Activated naive CD8-positive, alpha-beta T cell (primary cell): ENCODE results near the gene PDE9A.

Source experiments
- H3K27ac Mint-ChIP-seq: one replicate; pipeline ENCODE4 v1.8.0; 2021; ENCODE audit warnings: mixed read lengths
- H3K27me3 Mint-ChIP-seq: one replicate; pipeline ENCODE4 v1.8.0; 2021; ENCODE audit warnings: mixed read lengths
- H3K36me3 Mint-ChIP-seq: one replicate; pipeline ENCODE4 v1.8.0; 2021; ENCODE audit warnings: mixed read lengths
- H3K4me1 Mint-ChIP-seq: one replicate; pipeline ENCODE4 v1.8.0; 2021; ENCODE audit warnings: low read depth, mixed read lengths
- H3K4me3 Mint-ChIP-seq: one replicate; pipeline ENCODE4 v1.8.0; 2021; ENCODE audit warnings: mild to moderate bottlenecking, mixed read lengths
- H3K9me3 Mint-ChIP-seq: one replicate; pipeline ENCODE4 v1.8.0; 2021; ENCODE audit warnings: low read depth, mixed read lengths

Gene PDE9A

DNA sequence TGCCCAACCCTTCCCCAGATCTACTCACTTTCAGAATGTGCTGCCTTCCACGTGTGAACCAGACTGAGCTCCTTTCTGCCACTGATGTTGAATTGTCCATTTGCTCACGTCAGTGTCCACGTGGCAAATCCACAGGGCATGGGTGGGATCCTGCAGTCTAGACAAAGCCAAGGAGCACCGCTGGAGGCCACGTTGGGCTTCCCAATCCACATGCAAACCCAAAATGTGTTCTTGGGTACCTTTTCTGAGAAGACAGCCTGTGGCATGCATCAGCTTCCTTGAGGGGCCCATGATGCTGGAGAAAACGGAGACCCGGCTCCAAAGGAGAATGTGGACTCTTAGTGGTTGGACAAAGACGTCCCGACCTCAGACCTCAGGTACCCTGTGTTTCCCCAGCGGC, 87.6 kb downstream of the PDE9A start:
- H3K4me1 Mint-ChIP-seq = peaks cover 5% of the 10 kb centered on the region
- H3K9me3 Mint-ChIP-seq = no peaks in the 10 kb centered on the region
- no peak overlapping the region for H3K27ac Mint-ChIP-seq
- no peak overlapping the region for H3K4me3 Mint-ChIP-seq
- H3K27me3 Mint-ChIP-seq = no peaks in the 10 kb centered on the region
- no peaks in the 10 kb centered on the region for H3K36me3 Mint-ChIP-seq

DNA sequence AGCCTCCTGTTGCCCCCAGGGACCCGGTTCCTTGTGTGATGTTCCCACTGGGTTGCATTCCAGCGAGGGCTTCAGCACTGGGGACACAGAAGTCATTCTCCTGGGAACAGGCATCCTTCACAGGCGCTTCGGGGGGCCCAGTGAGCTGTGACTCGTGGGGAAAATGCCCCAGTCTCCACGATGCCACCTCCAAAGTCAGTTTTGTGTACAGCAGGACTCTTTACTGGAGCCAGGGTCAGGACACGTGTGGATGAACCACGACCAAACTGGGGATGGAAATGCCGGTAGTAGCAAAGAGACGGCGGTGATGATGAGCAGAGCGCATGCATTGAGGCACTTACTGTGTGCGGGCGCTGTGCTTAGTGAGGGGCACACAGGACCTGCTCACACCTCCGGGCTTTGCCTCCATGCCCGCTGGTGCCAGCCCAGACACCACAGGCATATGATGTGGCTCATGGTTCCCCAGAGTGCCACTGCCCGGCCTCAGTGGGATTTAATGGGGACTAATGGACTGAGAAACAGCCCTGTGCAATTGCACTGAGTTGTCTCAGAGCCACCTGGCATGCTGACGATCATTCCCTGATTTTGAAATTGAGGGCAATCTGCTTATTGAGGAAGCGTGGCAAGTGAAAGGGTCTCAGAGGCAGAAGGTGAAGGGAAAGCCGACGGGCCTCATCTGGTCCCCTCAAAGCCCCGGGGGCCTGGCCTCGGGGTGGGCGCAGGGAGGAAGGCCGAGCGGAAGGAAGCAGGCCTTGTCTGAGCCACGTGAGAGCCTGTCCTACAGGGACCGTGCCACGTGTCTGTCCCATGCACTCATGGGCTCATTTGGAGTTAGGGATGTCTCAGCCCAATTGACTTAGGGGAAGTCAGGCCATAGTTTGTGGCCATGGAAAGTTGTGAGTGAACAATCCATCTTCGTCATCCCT, 91.4 kb downstream of the PDE9A start:
- Mint-ChIP-seq H3K36me3 (no peaks in the 10 kb centered on the region), H3K9me3 (no peaks in the 10 kb centered on the region), H3K4me1 (peaks cover 30% of the 10 kb centered on the region), H3K4me3 (no peak overlapping the region), H3K27me3 (no peaks in the 10 kb centered on the region), H3K27ac (no peak overlapping the region)

DNA sequence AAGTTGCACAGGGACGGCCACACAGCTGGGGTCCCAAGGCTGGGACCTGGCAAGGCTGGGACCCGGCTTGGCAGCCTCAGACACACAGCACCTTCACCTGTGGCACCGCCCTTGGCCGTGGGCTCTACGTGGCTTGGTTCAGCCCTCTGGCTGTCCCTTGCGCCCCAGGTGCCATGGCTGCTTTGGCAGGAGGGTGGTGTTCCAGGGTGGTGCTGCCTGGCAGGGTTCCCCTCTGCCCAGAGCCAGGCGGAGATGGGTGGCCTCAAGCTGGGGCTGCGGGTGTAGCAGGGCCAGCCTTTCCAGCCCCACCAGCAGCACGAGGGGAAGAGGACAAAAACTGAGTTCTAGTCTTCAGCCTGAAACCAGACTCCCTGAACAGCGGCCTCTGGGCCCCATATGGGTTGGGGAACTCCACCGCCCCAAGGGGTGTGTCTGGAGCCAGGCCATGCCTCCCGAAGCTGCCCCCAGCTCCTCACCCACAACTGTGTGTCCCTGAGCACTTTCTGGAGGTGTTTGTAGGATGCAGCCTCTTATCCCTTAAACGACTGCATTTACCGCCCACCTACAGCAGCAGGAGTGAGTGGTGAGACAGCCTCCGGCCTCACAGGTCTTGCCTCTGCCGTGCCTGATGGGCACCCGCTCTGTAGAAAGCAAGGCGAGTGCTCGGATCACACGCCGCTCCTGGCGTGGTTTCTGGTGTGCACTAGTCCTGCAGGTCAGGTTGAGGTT, 92.3 kb downstream of the PDE9A start:
- Mint-ChIP-seq H3K4me3 (peak overlapping the region; percentile 76), H3K4me1 (peaks cover 30% of the 10 kb centered on the region), H3K27me3 (no peaks in the 10 kb centered on the region), H3K9me3 (no peaks in the 10 kb centered on the region), H3K36me3 (no peaks in the 10 kb centered on the region), H3K27ac (peak overlapping the region; percentile 94)

DNA sequence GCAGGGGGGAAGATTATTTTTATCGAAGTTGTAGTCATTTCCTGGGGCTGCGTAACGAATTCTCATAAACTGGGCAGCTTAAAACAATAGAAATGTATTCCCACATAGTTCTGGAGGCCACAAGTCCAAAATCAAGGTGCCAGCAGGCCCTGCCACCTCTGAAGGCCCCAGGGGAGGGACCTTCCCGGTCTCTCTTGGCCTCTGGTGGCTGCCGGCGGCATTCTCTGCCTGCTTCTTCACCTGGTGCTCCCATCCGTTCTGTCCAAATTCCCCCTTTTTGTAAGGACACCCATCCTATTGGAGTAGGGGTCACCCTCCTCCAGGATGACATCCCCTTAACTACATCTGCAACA, 92.8 kb downstream of the PDE9A start:
- Mint-ChIP-seq H3K4me1 (peaks cover 30% of the 10 kb centered on the region), H3K4me3 (peak overlapping the region; percentile 76), H3K27me3 (no peaks in the 10 kb centered on the region), H3K27ac (peak overlapping the region; percentile 94), H3K36me3 (no peaks in the 10 kb centered on the region), H3K9me3 (no peaks in the 10 kb centered on the region)

DNA sequence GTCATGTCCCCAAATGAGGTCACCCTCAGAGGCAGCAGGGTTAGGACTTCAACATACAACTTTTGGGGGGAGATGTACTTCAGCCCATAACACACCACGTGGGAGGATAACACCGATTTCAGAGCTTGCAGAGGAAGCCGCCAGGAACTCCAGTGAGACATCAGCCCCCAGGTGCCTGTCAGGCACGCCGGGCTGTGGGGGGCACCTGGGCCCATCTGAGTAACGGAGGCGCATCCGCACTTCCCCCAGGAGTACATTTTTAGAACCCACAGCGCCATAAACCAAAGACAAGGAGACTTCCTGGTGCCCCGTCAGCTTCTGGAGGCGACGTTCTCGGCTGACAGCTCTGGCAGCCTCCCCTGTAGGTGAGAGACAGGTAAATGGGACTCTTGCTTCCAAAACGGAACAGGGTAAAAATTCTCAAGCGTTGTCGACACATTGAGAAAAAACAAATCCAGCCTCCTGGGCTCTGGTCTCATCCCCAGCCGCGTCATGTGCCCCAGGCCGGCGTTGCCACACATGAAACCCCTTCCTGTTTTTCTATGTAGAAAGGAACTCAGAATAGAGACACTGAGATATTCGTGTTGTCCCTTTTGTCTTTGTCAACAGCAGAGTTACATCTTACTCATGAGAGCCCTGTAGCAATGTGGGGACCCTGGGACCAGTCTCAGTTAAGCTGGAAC, 93.3 kb downstream of the PDE9A start:
- Mint-ChIP-seq H3K27ac (peak overlapping the region; percentile 94), H3K27me3 (no peaks in the 10 kb centered on the region), H3K4me1 (peaks cover 30% of the 10 kb centered on the region), H3K4me3 (peak overlapping the region; percentile 76), H3K36me3 (no peaks in the 10 kb centered on the region), H3K9me3 (no peaks in the 10 kb centered on the region)

DNA sequence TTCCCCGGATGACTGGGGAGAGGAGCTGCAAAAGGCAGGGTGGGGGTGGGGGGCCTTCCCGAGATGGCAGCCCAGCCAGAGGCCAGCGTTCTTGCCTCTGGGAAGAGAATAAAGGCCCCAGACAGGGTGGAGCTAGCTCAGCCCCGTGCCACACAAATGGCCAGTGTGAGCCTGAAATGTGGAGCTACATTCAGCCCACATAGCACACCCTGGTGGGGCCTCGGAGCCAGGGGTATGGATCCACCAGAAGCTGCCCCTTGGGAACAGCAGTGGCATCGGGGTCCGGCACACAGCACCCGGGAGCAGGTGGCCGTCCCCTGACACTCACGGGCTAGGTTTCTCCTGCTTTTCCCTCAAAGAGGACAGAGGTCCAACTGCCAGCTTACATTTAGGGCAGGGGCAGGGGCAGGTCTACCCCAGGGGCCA, 93.9 kb downstream of the PDE9A start:
- H3K27ac Mint-ChIP-seq = peak overlapping the region; percentile 94
- H3K4me1 Mint-ChIP-seq = peaks cover 30% of the 10 kb centered on the region
- no peaks in the 10 kb centered on the region for H3K36me3 Mint-ChIP-seq
- H3K27me3 Mint-ChIP-seq = no peaks in the 10 kb centered on the region
- peak overlapping the region; percentile 76 for H3K4me3 Mint-ChIP-seq
- no peaks in the 10 kb centered on the region for H3K9me3 Mint-ChIP-seq

DNA sequence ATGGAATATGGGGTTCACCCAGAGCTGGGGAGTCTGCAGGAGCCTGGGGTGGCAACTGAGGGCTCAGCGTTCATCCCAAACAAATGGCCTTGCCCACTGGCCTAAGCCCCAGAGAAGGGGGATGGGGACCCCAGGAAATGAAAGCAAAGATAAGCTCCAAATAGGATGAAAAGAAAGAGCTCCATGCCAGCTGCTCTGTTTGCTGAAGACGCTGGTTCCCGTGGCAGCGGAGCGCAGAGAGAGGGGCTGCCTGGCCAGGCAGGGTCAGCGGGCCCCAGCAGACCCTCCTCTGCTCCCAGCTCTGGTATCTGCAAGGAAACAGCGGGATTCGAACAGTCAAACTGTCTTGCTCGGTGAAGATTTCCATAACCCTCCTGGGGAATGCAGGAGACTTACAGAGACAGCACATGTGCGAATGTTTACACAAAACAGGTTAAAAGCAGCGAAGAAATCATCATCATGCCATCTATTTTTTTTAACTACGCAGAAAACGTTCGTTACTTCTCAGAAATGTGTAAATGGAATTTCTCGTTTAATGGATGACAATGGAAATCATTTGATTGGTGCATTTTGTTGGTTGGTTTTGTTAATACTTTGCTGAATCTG, 94.4 kb downstream of the PDE9A start:
- peaks cover 30% of the 10 kb centered on the region for H3K4me1 Mint-ChIP-seq
- peaks cover 2% of the 10 kb centered on the region for H3K36me3 Mint-ChIP-seq
- H3K27ac Mint-ChIP-seq = peak overlapping the region; percentile 34
- no peaks in the 10 kb centered on the region for H3K9me3 Mint-ChIP-seq
- H3K27me3 Mint-ChIP-seq = no peaks in the 10 kb centered on the region
- H3K4me3 Mint-ChIP-seq = no peak overlapping the region

DNA sequence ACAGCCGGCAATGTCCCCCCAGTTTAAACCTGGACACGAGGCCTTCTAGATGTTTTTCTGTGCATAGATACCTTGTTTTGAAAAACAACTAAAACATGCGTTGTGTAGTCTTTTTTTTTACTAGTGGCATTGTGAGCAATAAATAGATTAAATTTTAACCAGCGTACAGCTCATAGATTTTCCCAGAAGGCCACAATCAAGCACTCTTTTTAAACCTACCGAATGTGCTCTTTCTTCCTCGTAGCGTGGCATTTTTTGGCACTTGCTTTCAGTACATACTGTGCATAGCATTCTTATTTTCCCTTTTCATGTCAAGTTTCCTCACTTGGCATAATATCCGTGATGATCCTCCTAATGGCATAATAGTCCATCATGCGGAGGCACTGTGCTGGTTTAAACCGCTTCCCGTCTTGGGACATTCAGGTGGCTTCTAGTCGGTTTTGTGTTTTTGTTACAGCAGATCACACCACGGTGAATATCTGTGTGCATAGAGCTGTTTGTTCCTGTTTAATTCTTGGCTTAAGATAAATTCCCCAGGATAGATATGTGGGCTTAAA, 95.3 kb downstream of the PDE9A start:
- Mint-ChIP-seq H3K9me3 (no peaks in the 10 kb centered on the region), H3K27ac (peak overlapping the region; percentile 34), H3K36me3 (peaks cover 2% of the 10 kb centered on the region), H3K4me3 (no peak overlapping the region), H3K4me1 (peaks cover 30% of the 10 kb centered on the region), H3K27me3 (no peaks in the 10 kb centered on the region)

DNA sequence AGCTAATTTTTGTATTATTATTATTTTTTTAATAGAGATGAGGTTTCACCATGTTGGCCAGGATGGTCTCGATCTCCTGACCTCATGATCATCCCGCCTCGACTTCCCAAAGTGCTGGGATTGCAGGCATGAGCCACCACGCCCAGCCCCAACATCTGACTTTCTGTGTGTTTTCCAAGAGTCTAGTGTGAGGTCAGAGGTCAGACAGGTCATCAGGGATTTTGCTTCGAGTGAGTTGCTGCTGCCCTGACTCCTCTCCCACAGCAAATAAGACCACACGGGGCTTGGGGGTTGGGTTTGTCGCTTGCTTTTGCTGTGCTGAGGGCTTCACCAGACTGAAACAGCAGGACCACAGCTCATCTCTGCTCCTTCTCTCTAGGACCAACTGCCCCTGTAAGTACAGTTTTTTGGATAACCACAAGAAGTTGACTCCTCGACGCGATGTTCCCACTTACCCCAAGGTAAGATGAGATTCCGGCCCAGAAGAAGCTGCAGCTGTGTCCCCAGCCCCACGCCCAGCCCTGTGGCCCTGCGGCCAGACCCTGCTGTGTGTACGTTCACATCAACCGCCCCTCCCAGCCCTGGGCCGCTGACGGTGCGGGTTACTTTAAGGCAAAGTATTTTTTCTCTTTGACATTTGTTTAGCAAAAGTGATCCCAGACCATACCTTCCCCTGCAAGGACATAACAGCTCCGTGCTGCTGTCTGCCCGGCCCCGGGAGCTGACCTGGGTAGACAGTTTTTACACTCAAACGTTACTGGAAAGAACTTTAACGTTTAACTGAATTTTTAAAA, 97.5 kb downstream of the PDE9A start:
- no peak overlapping the region for H3K4me3 Mint-ChIP-seq
- H3K36me3 Mint-ChIP-seq = peaks cover 2% of the 10 kb centered on the region
- peaks cover 27% of the 10 kb centered on the region for H3K4me1 Mint-ChIP-seq
- no peak overlapping the region for H3K27ac Mint-ChIP-seq
- no peaks in the 10 kb centered on the region for H3K27me3 Mint-ChIP-seq
- no peaks in the 10 kb centered on the region for H3K9me3 Mint-ChIP-seq

DNA sequence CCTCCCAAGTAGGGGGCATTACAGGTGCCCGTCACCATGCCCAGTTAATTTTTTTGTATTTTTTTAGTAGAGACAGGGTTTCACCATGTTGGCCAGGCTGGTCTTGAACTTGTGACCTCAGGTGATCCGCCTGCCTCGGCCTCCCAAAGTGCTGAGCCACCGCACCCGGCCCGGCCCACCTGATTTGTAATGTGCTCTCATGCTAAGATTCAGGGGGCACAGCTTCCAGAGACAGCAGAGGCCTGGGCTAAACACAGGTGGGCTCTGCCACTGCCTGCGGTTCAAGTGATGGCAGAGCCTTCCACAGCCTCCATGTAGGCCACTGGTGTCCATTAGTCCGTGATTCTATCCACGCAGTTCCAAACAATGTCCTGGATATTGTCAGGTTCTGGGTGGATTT, 98.4 kb downstream of the PDE9A start:
- no peaks in the 10 kb centered on the region for H3K9me3 Mint-ChIP-seq
- H3K4me3 Mint-ChIP-seq = no peak overlapping the region
- H3K27me3 Mint-ChIP-seq = no peaks in the 10 kb centered on the region
- peaks cover 18% of the 10 kb centered on the region for H3K4me1 Mint-ChIP-seq
- peaks cover 2% of the 10 kb centered on the region for H3K36me3 Mint-ChIP-seq
- no peak overlapping the region for H3K27ac Mint-ChIP-seq

DNA sequence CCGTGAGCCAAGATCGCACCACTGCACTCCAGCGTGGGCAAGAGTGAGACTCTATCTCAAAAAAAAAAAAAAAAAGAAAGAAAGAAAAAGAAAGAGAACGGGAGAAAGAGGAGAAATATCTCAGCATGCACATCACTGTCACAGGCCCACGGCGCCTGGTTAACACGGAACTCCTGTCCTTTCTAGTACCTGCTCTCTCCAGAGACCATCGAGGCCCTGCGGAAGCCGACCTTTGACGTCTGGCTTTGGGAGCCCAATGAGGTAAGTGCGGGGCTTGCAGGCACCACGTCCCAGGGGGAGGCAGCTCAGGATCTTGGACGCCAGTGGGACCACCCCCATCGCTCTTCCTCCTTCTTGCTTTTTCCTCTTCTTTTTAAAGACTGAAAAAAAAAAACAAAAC, 100.4 kb downstream of the PDE9A start:
- Mint-ChIP-seq H3K9me3 (no peaks in the 10 kb centered on the region), H3K27ac (no peak overlapping the region), H3K4me3 (no peak overlapping the region), H3K27me3 (no peaks in the 10 kb centered on the region), H3K4me1 (peaks cover 1% of the 10 kb centered on the region), H3K36me3 (peaks cover 2% of the 10 kb centered on the region)

DNA sequence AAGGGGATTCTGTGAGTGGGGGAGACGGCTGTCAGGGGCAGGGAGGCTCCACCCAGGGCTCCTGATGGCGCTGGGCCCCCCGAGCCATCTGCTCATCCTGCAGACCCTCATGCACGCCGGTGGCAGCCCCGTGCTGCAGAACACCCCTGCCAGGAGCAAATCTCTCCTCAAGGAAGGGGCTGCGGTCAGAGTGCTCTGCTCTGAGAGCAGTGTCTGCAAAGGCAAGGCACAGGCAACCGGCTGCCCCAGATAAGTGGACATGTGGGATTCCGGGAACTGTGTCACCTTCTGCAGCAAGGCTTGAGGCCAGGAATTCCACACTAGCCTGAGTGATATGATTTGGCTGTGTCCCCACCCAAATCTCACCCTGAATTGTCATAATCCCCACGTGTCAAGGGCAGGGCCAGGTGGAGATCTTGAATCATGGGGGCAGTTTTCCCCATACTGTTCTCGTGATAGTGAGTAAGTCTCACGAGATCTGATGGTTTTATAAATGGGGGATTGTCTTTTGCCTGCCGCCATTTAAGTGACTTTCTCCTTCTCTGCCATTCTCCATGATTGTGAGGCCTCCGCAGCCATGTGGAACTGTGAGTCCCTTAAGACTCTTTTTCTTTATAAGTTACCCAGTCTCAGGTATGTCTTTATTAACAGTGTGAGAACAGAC, 101.0 kb downstream of the PDE9A start:
- no peaks in the 10 kb centered on the region for H3K9me3 Mint-ChIP-seq
- no peaks in the 10 kb centered on the region for H3K27me3 Mint-ChIP-seq
- H3K4me1 Mint-ChIP-seq = no peaks in the 10 kb centered on the region
- no peak overlapping the region for H3K4me3 Mint-ChIP-seq
- H3K36me3 Mint-ChIP-seq = peaks cover 2% of the 10 kb centered on the region
- H3K27ac Mint-ChIP-seq = no peak overlapping the region

DNA sequence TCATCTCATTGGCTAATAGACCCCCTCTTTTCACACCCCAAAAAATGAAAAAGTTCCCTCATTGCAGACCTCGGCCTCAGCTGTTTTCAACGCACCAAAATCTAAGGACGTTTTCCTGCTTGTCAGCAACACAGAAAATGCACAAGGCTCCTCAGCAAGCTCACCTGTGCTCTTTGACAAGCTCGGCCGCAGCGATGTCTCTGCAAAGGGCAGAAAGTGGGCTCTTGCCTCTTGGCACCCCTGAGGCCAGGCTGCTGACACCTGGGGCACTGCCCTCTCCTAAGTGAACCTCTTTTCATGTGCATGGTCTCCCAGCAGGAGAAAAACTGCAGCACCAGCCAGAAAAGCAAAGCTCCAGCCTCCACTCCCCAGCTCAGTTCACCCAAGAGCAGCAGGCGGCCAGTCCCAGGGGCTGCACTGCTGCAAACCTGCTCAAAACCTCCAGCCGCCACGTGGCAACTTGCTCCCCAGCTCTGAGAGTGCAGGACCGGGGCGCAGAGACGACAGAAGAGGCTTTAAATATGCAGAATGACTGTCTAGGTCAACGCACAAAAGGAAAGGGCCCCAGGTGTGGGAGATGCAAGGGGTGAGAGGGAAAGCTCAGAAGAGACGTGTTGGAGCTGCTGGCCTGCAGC, 101.7 kb downstream of the PDE9A start:
- Mint-ChIP-seq H3K27ac (no peak overlapping the region), H3K36me3 (peaks cover 2% of the 10 kb centered on the region), H3K27me3 (no peaks in the 10 kb centered on the region), H3K9me3 (no peaks in the 10 kb centered on the region), H3K4me3 (no peak overlapping the region), H3K4me1 (no peaks in the 10 kb centered on the region)
